Left hindlimb (tissue), 1 donor: ENCODE results near the gene XYLT1.

Experiments used
- DNase-seq: peaks from one replicate; pipeline ENCODE4 v3.0.0-alpha.2; 2018

The XYLT1 gene

GRCh38 chr16:17351441-17352035, 119.2 kb downstream of the XYLT1 start:
- DNase-seq = peak; percentile 10

GRCh38 chr16:17350207-17350606, 120.6 kb downstream of the XYLT1 start:
- peak; percentile 24 for DNase-seq

GRCh38 chr16:17348826-17349225, 121.9 kb downstream of the XYLT1 start:
- peak; percentile 11 for DNase-seq

GRCh38 chr16:17348042-17348783, 122.5 kb downstream of the XYLT1 start:
- peak; percentile 21 for DNase-seq

- DNase-seq = peak; percentile 65
Measured at GRCh38 chr16:17347624-17348023, 123.1 kb downstream of the XYLT1 start.

- peak; percentile 78 for DNase-seq
Measured at GRCh38 chr16:17346621-17347569, 123.9 kb downstream of the XYLT1 start.

- peak; percentile 45 for DNase-seq
Measured at GRCh38 chr16:17345043-17345442, 125.7 kb downstream of the XYLT1 start.

- peak; percentile 20 for DNase-seq
Measured at GRCh38 chr16:17343728-17344127, 127.0 kb downstream of the XYLT1 start.

GRCh38 chr16:17343028-17343427, 127.7 kb downstream of the XYLT1 start:
- peak; percentile 81 for DNase-seq

GRCh38 chr16:17342031-17342430, 128.7 kb downstream of the XYLT1 start:
- DNase-seq = peak; percentile 20

- DNase-seq = no peak
Measured at GRCh38 chr16:17340804-17341203, 130.0 kb downstream of the XYLT1 start.

GRCh38 chr16:17339764-17340541, 130.8 kb downstream of the XYLT1 start:
- peak; percentile 31 for DNase-seq

- DNase-seq = peak; percentile 3
Measured at GRCh38 chr16:17338244-17338643, 132.5 kb downstream of the XYLT1 start.

- no peak for DNase-seq
Measured at GRCh38 chr16:17336530-17336900, 134.2 kb downstream of the XYLT1 start.

- peak; percentile 51 for DNase-seq
Measured at GRCh38 chr16:17335826-17336529, 134.8 kb downstream of the XYLT1 start.

- peak; percentile 13 for DNase-seq
Measured at GRCh38 chr16:17335406-17335805, 135.4 kb downstream of the XYLT1 start.

- DNase-seq = peak; percentile 42
Measured at GRCh38 chr16:17334096-17334495, 136.7 kb downstream of the XYLT1 start.

- DNase-seq = peak; percentile 34
Measured at GRCh38 chr16:17333229-17333628, 137.5 kb downstream of the XYLT1 start.

- DNase-seq = peak; percentile 9
Measured at GRCh38 chr16:17331991-17332390, 138.8 kb downstream of the XYLT1 start.

- DNase-seq = peak; percentile 77
Measured at GRCh38 chr16:17331071-17331607, 139.6 kb downstream of the XYLT1 start.

- peak; percentile 21 for DNase-seq
Measured at GRCh38 chr16:17330044-17330443, 140.7 kb downstream of the XYLT1 start.

GRCh38 chr16:17329391-17329790, 141.4 kb downstream of the XYLT1 start:
- DNase-seq = peak; percentile 3
